DOHH2 (cell line): ENCODE measurements around the gene ZNF142.

Experiments used
- EZH2phosphoT487 ChIP-seq: fragments of 200-600 bp; sonication (generic); IDR thresholded peaks from 2 replicates; pipeline ENCODE4 v1.6.1; 2017; ENCODE audit warnings: borderline replicate concordance, mild to moderate bottlenecking, antibody characterized with exemption, low read length, moderate library complexity, mixed read lengths
- TF ChIP-seq, protein P1 (sequence below): fragments of 200-600 bp; sonication (generic); IDR thresholded peaks from one replicate; pipeline ENCODE4 v1.5.1; 2014; ENCODE audit warnings: antibody characterized with exemption, mild to moderate bottlenecking, low read depth, low read length; ENCODE audit not compliant: poor library complexity, severe bottlenecking

DNA sequence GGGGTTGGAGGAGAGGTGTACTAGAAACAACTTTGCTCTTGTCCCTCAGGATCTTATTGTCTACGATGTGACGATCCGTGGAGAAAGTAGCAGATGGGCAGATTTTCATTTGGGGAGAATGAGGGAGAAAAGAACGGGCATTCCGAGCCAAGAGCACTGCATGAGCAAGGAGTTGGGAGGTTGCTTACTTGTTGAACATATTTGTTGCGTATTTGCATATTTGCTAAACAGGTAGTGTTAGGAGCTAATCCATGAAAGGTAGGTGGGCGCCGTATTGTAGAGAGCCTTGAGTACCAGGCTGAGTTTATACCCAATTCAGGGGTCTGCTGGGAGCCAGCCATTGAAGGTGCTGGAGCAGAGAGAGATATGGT, 550 bp upstream of the ZNF142 start:
- TF ChIP-seq, protein P1, sequence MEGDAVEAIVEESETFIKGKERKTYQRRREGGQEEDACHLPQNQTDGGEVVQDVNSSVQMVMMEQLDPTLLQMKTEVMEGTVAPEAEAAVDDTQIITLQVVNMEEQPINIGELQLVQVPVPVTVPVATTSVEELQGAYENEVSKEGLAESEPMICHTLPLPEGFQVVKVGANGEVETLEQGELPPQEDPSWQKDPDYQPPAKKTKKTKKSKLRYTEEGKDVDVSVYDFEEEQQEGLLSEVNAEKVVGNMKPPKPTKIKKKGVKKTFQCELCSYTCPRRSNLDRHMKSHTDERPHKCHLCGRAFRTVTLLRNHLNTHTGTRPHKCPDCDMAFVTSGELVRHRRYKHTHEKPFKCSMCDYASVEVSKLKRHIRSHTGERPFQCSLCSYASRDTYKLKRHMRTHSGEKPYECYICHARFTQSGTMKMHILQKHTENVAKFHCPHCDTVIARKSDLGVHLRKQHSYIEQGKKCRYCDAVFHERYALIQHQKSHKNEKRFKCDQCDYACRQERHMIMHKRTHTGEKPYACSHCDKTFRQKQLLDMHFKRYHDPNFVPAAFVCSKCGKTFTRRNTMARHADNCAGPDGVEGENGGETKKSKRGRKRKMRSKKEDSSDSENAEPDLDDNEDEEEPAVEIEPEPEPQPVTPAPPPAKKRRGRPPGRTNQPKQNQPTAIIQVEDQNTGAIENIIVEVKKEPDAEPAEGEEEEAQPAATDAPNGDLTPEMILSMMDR, result no peak
- no peak for TF ChIP-seq EZH2phosphoT487
